K562 (cell line): ENCODE measurements around the gene FGR.

ENCODE experiments used
- CTCF ChIP-seq, 3 experiments: IDR thresholded peaks in 2 of 3; conservative IDR thresholded peaks in 1 of 3; 2 replicates each; pipeline ENCODE4 v1.5.1; 2011 to 2012; ENCODE audit warnings: low read length in 3 of 3, mild to moderate bottlenecking in 3 of 3, control low read depth in 2 of 3, improper control_type of control experiment in 1 of 3, inconsistent platforms in 1 of 3, low read depth in 1 of 3, mixed read lengths in 1 of 3, moderate library complexity in 1 of 3; ENCODE audit not compliant: insufficient read depth in 2 of 3
- E2F8 ChIP-seq: fragments of 450-650 bp; IDR thresholded peaks from 2 replicates; pipeline ENCODE4 v1.7.1; 2018; ENCODE audit warnings: mild to moderate bottlenecking, low read depth; ENCODE audit not compliant: partially characterized antibody
- ESRRA ChIP-seq: fragments of 450-650 bp; IDR thresholded peaks from 2 replicates; pipeline ENCODE4 v1.6.1; 2014; ENCODE audit warnings: low read depth, mild to moderate bottlenecking, moderate library complexity, borderline replicate concordance
- EZH2 ChIP-seq: IDR thresholded peaks from 2 replicates; pipeline ENCODE4 v1.6.1; 2012; ENCODE audit warnings: low read depth, mild to moderate bottlenecking, inconsistent platforms, low read length, borderline replicate concordance
- HOXB6 ChIP-seq: fragments of 250-450 bp; sonication (Bioruptor Pico); IDR thresholded peaks from 2 replicates; pipeline ENCODE4 v1.5.1; 2022; ENCODE audit warnings: mild to moderate bottlenecking, borderline replicate concordance
- JUND ChIP-seq, 2 experiments: IDR thresholded peaks; 2 replicates in 1 of 2; 3 replicates in 1 of 2; pipeline ENCODE4 v1.6.1; 2011; ENCODE audit warnings: borderline replicate concordance in 2 of 2, low read depth in 2 of 2, low read length in 2 of 2, improper control_type of control experiment in 1 of 2, missing biosample characterization in 1 of 2, missing genetic modification characterization in 1 of 2, missing genetic modification reagents in 1 of 2
- NFE2L1 ChIP-seq: fragments of 450-650 bp; IDR thresholded peaks from 2 replicates; pipeline ENCODE4 v1.6.1; 2016; ENCODE audit warnings: missing genetic modification characterization, low read depth, mild to moderate bottlenecking, missing compliant biosample characterization, moderate library complexity, borderline replicate concordance
- POLR2AphosphoS5 ChIP-seq: IDR thresholded peaks from 2 replicates; pipeline ENCODE4 v1.6.1; 2011; ENCODE audit warnings: mild to moderate bottlenecking, low read depth, low read length, moderate library complexity; ENCODE audit not compliant: control insufficient read depth, insufficient read depth
- TRIM24 ChIP-seq, 2 experiments: fragments of 450-650 bp; IDR thresholded peaks; 2 replicates each; pipeline ENCODE4 v1.6.1; 2016

GRCh38 chr1:27656157-27656893, 21.3 kb upstream of the FGR start:
- TF ChIP-seq EZH2, result no peak
- no peak for TF ChIP-seq NFE2L1 (tag)
- TF ChIP-seq CTCF (IDR thresholded peaks at IDR 0.05 in 2 of 3, conservative IDR thresholded peaks at IDR 0.05 in 1 of 3; ENCODE audit: insufficient read depth in 2 of 3, low read depth in 1 of 3, low read length in 3 of 3), result peak; percentile 11 to 38 (median 34); a peak in 3 of 6 replicates
- 0 out of 2 replicates have a peak, but pooled peaks have one; percentile 38 for TF ChIP-seq ESRRA
- no peak for TF ChIP-seq TRIM24 (IDR thresholded peaks at IDR 0.05)
- no peak for TF ChIP-seq POLR2AphosphoS5
- no peak for TF ChIP-seq JUND (IDR thresholded peaks at IDR 0.05; ENCODE audit: borderline replicate concordance, low read depth, low read length)
- TF ChIP-seq JUND (tag; IDR thresholded peaks at IDR 0.05; ENCODE audit: borderline replicate concordance, low read depth, low read length), result no peak
- no peak for TF ChIP-seq HOXB6 (CRISPR knock-in tag)
- no peak for TF ChIP-seq E2F8
